ENCODE data around the gene CLEC11A.

DNA sequence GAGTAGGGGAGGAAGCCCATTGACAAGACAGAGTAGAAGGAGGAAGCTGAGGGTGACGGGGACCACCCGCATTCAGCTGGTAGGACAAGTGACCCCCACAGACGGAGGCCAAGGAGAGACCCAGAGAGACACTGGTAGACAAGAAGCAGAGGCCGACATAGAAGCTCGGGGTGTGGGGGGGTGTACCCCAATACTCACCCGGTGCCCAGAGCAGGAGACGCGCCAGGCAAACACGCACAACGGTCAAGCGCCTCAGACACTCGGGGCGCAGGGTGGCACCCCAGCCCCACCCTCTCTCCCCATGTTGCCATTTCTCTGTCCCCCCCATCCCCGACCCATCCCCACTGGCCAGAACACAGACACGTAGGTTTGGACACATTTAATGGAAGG is 27.1 kb upstream of the CLEC11A start:
- no peak for TF ChIP-seq CTCF (conservative IDR thresholded peaks at IDR 0.05; ENCODE audit: low read length)
- TF ChIP-seq EZH2phosphoT487 (IDR thresholded peaks at IDR 0.05; ENCODE audit: borderline replicate concordance), result no peak
